ENCODE data around the gene ZBTB20.

GRCh38 chr3:115071601-115072000 is 75.5 kb downstream of the ZBTB20 start:
- TF ChIP-seq CTCF (IDR thresholded peaks at IDR 0.05; ENCODE audit: low read depth, low read length) (no peak), EZH2phosphoT487 (IDR thresholded peaks at IDR 0.05; ENCODE audit: low read depth) (no peak)

All from OCI-LY3 (cell line).